ENCODE results near the gene PDIA5.

DNA sequence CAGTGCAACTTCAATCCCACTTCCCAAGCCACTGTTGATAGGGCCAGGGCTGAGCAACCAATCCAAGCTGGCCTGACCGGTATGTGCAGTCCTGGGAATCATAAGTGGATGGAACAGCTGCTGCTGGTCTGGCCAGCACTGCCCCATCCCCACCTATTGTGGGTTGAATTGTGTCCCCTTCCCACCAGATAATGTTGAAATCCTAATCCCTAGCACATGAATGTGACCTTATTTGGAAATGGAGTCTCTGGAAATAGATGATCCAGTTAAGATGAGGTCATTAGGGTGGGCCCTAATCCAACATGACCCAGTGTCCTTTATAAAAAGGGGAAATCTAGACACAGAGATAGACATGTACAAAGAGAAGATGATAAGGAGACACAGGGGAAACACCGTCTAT is 13.7 kb upstream of the PDIA5 start:
- TF ChIP-seq, protein P1, sequence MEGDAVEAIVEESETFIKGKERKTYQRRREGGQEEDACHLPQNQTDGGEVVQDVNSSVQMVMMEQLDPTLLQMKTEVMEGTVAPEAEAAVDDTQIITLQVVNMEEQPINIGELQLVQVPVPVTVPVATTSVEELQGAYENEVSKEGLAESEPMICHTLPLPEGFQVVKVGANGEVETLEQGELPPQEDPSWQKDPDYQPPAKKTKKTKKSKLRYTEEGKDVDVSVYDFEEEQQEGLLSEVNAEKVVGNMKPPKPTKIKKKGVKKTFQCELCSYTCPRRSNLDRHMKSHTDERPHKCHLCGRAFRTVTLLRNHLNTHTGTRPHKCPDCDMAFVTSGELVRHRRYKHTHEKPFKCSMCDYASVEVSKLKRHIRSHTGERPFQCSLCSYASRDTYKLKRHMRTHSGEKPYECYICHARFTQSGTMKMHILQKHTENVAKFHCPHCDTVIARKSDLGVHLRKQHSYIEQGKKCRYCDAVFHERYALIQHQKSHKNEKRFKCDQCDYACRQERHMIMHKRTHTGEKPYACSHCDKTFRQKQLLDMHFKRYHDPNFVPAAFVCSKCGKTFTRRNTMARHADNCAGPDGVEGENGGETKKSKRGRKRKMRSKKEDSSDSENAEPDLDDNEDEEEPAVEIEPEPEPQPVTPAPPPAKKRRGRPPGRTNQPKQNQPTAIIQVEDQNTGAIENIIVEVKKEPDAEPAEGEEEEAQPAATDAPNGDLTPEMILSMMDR (IDR thresholded peaks at IDR 0.05) = no peak
- TF ChIP-seq POLR2A (IDR thresholded peaks at IDR 0.05) (no peak), POLR2AphosphoS5 (IDR thresholded peaks at IDR 0.05) (no peak)

Measured in upper lobe of left lung (tissue), 4 donors.